ENCODE results near the gene ME3. TPM values are rescaled to one million over a fixed set of nuclear protein-coding genes. Genes with fewer than 3 reads are reported as not detected.
A peak's percentile ranks its signal among the peaks of the same experiment; 100 is the strongest.

ME3 gene
- total RNA-seq, 1 donor from 2014 or later, result 67.7 TPM

DNA sequence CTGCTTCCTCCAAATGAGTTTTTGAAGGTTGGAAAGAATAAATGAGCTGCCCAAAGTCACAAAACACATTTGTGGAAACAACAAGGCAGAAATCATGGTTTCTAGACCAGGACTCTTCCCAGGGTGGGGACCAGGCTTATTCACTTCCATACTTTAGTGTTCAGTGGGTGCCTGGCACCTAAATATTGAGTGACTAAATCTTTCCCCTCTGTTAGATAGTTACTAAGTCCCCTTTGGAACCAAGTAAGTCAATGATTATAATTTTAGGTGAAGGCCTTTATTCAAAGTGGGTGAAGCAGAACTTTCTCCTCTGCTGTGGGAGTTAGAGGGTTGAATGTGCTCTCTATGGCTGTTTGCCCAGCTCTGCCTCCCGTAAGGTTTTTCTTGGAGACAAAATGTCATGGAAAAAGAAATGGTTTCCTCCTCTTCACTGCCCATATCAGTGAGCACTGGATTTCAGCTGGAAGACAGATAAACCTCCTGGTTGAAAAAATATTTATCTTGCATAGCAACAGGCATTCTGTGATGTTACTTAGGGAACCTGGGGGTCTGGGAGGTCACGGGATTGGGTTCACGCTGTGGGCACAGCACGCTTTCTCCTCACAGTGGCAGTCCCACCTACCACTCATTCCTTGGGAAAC lies 179.9 kb downstream of the ME3 start:
- no peak for DNase-seq (ENCODE audit: low read depth, low spot score)

DNA sequence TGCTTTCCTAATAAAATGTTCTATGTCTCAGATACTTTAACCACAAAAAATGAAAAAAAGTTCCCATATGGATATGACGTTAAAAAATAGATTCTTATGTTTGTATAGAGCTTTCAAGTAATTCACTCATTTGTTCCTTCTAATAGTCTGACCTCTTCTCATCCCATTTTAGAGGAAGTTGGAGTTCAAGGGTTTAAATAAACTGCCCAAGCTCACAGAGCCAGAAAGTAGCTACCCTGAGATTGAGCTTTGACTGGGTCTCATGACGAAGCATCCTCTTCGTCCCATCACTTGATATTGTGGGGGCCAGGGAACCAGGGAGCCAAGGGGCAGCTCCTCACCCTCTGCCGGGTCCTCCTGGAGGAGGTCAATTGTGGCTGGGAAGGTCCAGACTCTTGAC lies 181.4 kb downstream of the ME3 start:
- DNase-seq (ENCODE audit: low read depth, low spot score), result no peak

DNA sequence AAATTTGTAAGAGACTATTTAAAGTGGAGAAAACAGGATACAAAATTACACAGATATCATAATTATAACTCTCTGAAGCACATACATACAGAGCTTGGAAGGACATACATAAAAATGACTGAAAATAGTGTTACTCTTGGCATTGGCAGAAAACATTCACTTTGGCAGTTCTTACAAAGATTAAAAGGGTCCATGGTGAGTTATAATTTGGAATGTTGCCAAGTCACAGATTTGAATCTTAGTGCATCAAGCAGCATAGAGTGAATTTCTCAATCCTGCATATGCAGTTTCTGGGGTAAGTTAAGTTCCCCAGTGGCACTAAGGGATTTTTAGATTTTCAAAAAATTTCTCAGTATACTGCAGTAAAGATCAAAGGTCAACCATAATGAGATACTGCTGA lies 181.8 kb downstream of the ME3 start:
- DNase-seq (ENCODE audit: low read depth, low spot score), result no peak

DNA sequence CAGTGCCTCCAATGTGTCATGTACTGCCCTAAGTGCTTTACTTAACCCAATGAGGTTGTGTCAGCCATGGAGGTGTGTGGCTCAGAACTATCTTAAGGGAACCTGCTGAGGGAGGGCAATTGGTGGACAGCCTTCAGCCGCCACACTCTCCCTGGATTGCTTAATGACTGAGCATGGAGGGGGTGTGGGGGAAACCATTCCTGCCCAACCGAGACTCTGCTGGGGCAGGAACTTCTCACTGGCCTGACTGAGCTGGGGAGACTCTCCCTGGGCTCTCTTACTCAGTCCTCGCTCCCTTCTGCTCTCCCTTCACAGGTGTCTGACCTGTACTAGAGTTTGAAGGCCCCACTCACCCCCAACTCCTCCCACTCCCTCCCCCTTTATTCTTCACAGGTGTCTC lies 183.0 kb downstream of the ME3 start:
- no peak for DNase-seq (ENCODE audit: low read depth, low spot score)

DNA sequence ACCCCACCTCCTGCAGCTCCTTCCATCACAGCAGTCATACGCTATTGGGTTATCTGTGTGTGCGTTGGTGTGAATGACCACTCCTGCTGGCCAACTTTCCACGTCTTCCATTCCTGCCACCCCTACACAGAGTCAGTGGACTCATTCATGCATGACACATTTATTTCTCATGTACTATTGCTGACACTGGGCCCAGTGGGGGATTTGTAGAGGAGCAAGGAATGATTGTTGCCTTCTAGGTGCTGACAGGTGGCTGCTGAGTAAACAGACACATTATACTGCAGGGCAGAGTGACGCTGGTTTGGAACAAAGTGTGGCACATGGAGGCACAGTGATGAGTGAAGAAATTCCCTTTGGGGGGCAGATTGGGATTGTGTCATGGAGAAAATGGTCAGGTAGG lies 183.9 kb downstream of the ME3 start:
- no peak for DNase-seq (ENCODE audit: low read depth, low spot score)

DNA sequence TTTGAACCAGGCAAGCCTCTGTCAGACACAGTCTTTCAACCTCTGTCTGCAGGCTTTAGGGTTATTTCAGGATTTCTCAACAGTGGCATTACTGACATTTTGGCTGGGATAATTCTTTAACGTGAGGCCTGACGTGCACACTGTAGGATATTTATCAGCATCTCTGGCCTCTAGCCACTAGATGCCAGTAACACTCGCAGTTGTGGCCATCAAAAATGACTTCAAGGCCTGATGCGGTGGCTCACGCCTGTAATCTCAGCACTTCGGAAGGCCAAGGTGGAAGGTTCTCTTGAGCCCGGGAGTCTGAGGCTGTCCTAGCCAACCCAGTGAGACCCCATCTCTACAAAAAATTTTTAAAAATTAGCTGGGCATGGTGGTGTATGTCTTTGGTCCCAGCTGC lies 184.7 kb downstream of the ME3 start:
- no peak for DNase-seq (ENCODE audit: low read depth, low spot score)

DNA sequence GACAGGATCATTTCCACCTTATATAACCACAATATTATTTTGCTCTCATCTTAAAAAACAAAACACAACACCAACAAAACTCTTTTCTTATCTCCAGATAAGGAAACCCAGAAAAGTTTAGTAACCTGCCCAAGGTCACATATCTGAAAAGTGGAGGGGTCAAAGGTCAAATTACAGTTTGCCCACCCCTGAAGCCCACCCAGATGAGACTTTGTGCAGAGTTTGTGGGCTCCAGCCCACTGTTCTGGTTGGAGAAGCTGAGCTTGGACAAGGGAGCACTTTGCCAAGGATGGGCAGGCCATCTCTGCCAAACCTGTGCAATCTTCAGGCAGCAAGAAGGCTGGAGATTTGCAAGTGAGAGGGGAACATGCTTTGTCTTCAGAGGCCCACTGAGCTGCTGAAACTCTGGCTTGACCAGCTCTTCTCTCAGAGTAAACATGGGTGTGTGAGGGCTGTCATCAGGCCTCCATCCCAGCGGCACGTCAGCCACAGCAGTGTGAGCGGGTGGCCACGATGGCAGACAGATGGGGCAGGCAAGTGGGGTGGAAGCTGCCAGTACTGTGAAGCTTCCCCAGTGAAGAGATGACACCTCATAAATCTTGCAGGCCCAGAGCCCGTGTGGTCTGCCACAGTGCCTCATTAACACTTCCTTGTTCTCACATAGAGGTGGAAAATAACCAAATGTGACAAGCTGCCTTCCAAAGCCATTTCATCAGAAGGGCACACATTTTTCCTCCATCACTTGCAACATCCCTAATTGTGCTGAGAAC lies 186.0 kb downstream of the ME3 start:
- no peak for DNase-seq (ENCODE audit: low read depth, low spot score)

DNA sequence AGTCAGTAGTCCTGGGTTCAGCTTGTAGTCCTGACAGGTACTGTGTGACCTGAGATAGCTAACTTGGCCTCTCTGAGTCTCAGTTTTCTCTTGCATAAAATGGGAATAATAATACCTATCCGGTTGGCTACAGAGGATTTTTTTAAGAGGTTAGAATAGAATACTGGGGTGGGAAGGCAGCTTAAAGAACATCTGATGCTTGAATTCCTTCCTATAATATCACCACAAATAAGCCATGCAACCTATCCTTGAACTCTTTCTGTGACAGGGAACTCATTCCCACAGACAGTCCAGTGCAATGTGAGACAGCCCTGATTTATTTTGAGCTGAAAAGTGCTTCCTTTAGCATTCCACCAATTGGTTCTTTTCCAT lies 187.6 kb downstream of the ME3 start:
- DNase-seq (ENCODE audit: low read depth, low spot score), result no peak

DNA sequence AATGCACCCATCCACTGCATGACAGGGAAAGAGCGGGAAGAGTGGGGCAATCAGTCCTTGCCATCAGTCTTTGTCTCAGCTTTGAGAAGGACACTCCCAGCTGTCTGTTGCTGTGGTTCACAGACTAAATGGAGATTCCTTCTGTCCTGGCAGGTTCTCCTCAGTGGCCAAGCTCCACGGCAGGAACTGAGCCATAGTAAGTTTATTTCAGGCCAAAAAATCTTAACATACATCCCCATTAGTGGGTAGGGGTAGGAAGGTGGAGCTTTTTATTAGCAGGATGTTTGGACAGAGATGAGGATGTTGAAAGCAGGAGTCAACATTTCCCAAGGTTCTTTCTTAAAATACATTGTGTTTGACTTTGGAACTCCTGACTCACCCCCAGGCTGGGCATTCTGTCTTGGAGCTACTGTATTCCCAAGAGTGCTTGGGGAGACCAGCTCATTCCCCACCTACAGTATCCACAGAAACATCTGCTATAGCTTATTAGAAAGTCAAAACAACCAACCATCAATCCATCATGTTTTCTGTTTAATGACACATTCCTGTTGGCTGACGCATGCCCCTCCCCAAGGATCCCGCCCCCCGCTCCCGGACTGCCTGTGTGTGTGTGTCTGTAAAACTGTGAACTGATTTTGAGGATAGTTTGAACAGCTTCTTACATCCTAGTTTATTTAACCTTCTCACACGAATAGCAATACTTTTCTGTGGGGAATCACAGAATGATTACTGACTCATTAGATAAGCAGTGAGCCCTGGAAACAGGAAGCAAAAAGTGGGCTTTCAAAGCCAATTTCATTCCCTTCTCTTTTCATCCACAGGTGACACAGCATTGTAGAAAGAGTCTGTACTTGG lies 188.2 kb downstream of the ME3 start:
- DNase-seq (ENCODE audit: low read depth, low spot score), result peak; percentile 93

DNA sequence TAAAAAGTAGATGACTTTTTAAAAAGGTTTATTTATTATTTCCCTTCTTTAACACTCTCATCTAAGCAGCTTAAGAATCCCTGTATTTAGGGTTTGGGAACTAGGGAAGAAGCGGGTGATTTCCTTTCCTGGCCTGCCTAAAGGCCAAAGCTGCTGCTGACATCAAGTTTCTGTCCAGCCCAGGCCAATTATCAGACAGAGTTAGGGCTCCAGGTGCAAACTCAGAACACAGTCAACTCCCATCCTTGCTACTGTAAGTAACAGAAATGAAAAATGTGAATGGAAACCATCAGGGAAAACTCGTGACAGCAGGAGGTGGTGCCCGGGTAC lies 188.8 kb downstream of the ME3 start:
- DNase-seq (ENCODE audit: low read depth, low spot score), result no peak

DNA sequence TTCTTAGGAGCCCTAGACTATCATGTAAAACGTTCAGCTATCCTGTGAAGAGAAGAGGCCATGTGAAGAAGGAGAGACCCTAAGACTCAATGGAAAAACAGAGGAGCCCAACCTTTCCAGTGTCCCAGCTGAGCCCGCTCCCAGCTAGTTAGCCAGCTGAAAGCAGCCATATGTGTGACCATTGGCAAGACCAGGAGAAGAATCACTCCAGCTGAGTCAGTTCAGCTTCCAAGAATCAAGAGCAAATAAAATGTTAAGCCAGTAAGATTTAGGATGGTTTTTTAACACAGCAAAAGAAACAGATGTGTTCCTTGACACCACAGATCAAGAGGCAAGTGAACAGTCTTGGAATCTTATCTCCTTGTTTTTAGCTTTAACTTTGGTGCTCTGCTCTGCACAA lies 189.7 kb downstream of the ME3 start:
- DNase-seq (ENCODE audit: low read depth, low spot score), result no peak

DNA sequence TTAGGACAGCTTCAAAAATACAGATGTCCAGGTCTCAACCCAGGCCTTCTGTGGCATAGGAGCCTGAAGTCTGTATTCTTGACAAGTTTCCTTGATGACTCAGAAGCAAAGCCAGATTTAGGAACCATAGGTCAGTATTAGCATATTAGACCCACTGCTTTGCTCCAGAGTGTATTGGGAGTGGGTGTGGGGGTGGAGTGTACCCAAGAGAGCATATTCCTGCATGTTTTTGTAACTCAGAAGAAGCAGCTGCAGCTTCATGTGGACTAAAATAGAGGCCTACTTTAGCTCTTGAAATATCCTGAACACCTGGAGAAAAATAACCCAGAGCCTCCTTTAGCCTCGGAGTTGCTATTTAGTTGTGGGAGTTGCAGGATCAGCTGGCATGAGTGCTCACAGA lies 191.0 kb downstream of the ME3 start:
- DNase-seq (ENCODE audit: low read depth, low spot score), result no peak

DNA sequence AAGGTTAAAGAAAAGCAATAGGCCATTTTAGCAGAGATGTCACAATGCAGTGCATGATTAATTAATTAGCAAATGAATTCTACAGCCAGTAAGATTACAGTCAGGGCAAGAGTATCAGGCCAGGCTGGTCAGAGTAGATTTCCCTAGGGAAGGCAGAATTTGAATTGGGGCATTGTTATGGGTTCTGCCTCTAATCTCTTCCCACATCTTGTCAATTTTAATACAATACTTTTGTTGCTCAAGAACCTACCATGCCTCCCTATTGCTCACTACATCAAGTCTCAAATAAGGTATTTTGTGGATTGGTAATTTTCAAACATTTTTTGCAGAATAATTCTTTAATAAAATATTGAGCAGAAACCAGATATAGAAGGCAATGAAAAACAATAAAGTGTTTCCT lies 194.1 kb downstream of the ME3 start:
- no peak for DNase-seq (ENCODE audit: low read depth, low spot score)

DNA sequence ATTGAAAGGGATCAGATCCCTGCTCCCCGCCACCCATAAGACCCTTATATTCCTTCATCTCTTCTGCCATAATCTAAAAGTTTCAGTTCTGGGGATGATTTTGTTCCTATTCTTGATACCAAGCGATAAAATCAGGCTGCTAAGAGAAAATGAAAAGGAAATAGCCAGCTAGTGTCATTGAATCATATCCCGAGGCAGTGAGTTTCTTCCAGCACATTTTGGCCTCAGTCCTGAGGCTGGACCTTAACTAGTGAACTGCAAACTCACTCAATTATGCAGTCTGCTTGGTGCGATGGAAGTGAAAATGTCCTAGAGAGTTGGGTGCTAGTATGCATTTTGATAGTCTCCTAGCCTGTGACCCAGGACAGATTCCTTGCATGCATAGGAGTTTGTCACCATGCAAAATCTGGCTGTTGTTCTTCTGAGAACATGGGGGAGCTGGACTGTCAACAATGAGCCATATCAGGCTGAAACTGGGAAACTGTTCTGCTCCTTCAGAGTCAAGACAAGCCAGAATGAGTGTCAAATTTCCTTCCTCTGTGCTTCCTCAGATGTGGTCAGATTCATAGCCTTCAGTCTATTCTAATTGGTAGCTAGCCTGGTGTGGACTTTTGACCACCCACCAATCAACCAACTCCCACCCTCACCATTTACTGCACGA lies 194.8 kb downstream of the ME3 start:
- DNase-seq (ENCODE audit: low read depth, low spot score), result peak; percentile 33

DNA sequence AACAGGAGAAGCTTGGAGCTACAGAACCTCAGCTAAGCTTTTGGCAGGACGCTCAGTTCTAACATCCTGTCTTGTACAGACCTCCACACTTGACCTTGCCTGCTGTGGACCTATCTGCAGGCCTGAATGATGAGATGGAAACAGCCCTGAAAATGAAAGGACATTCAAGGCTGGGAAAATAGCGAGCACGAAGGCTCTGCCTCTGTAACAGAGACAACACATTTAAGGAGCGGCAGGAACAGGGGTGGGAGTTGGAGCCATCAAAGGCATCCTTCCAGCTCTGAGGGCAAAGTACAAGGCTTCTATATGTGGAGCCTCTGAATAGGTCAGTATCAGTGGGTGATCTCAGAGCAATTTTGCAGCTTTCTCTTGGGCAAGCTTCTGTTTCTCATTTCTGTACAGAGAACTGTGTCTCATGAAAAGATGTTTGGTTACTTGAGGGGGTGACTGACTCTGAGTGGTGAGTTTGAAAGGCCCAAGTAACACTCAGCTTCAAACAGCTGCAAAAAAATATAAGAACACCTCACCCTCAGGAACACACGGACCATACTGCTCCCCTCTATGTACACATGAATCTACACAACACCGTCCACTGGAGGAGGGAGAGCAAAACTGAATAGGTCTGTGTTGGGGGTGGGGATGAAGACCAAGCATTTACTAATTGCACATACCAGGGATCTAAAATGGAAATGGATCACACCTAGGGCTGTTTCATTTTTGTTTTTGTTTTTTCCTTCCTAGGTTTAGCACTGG lies 196.1 kb downstream of the ME3 start:
- no peak for DNase-seq (ENCODE audit: low read depth, low spot score)

DNA sequence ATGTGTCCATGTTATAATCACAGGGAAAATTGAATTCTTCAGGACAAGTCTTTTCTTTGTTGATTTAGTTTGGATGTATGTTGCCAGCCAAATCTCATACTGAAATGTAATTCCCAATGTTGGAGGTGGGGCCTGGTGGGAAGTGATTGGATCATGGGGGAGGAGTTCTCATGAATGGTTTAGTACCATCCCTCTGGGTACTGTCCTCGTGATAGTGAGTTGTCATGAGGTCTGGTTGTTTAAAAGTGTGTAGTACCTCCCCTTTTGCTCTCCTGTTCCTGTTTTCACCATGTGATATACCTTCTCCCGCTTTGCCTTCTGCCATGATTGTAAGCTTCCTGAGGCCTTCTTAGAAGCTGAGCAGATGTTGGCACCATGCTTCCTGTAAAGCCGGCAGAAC lies 197.4 kb downstream of the ME3 start:
- no peak for DNase-seq (ENCODE audit: low read depth, low spot score)

DNA sequence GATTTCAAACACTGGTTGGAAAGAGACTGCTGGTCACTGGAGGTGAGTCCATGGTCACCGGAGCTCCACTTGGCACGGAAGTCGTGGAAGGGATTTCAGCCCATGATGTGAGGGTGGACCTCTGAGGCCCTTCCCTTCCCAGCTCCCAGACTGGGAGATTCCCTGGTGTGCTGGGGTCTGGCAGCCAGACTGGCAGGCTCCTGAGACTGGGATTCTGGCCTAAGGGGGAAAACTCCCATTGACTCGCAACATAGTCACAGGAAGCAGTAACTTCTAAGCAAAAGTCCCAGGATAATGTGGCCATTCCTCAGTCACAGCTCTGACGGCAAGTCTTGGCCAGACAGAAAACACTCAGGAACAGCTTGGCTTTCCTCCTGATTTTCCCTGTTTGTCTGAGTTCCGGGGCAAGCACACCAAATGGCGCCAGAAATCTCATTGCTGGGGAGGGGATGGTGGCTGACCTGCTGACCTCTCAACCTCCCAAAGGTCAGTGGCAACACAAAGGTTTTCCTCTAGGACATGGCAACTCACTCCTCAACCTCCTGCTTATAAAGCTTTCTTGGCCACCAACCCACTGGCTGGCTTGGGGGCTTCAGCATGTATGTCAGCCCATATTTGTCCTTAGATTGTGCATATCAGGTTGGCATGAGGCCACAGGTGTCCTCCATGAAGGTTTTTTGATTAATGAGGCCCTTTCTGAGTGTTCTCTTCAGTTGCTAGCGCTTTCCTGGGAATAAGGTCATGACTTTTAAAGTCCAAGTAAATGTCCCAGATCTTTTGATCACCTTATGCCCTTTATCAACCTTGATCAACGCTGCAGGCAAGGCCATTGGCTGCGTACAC lies 198.2 kb downstream of the ME3 start:
- no peak for DNase-seq (ENCODE audit: low read depth, low spot score)

DNA sequence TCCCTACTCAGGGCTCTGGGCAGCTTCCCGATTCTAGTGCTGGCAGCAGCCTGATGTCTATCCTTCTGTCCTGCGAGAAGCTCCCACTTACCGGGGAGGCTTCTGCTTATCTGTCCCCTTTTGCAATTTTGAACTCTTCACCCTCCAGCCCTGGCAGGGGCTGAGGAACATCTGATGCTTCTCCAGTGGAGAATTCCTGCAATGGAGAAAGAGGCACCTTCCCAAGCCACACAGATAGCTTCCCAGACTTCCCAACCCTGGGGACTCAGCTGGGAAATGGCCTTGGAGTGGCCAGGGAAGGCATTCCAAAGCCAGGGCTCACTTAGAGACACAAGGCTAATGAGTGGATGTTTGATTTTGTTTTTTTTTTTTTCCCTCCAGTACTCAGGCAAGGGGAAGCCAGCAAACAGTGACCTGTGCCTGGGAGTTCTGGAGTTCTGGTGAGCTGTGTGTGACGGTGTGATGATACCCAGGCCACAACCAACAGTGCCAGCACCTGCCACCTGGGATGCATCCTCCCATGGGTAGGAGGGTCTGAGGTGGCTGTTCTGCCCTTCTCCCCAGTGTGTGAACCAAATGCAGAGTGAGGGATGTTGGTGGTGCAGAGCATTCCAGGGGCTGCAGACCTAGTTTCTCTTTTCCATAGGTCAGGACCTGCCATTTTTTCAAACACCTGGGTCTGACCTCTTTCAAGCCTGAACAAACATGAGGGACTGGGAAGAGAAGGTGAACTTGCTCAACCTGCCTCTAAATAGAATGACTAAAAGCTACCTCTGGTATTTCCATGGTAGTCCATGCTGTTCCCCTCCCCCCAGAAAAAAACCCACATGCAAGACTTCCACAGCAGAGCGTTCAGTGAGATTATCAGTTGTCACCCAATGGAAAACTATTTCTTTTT lies 202.7 kb downstream of the ME3 start:
- DNase-seq (ENCODE audit: low read depth, low spot score), result no peak

DNA sequence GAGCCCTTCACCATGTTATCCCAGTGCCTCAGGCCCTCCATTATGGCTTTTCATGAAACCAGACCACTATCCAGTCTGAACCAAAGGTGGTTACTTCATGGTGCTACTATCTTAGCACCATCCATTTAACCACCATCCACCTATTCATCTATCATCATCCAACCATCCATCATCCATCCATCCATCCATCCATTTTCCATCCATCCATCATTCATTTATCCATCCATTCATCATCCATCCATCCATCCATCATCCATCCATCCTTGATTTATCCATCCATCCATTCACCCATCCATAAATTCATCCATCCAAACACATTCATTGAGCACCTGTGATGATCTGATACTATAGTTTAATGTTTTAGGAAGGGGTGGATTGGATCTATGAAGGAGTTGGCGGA lies 204.2 kb downstream of the ME3 start:
- DNase-seq (ENCODE audit: low read depth, low spot score), result no peak

Measured in pulmonary artery endothelial cell (primary cell).